Measurements from ENCODE around the gene KRT84. TPM values are rescaled to one million over a fixed set of nuclear protein-coding genes. Genes with fewer than 3 reads are reported as not detected.

Gene KRT84
- total RNA-seq, 1 donor from 2014 or later = not detected

- DNase-seq (no peak), ATAC-seq (ENCODE audit: poor library complexity) (no peak)
- intact Hi-C loops (cut with DNase I) = loop anchor here (10.0 kb wide), 1 partner anchor 147 kb away; no protein-coding TSS in a partner anchor
Observed at GRCh38 chr12:52367876-52368275, 17.6 kb downstream of the KRT84 start.

- intact Hi-C loops (cut with DNase I) = loop anchor here (10.0 kb wide), 1 partner anchor 148 kb away; no protein-coding TSS in a partner anchor
- DNase-seq (no peak), ATAC-seq (ENCODE audit: poor library complexity) (no peak)
Observed at GRCh38 chr12:52366738-52367485, 18.5 kb downstream of the KRT84 start, which contains the start of gene KRT85. TSS of gene KRT85 (minus strand) at chr12:52367481. CDS start at chr12:52367405, 76 bp downstream.

GRCh38 chr12:52364901-52365489 lies 20.5 kb downstream of the KRT84 start:
- ATAC-seq (ENCODE audit: poor library complexity) (no peak), DNase-seq (no peak)
- intact Hi-C loops (cut with DNase I) = loop anchor here (10.0 kb wide), 1 partner anchor 150 kb away; no protein-coding TSS in a partner anchor

GRCh38 chr12:52364061-52364460 lies 21.4 kb downstream of the KRT84 start:
- intact Hi-C loops (cut with DNase I) = loop anchor here (10.0 kb wide), 1 partner anchor 151 kb away; no protein-coding TSS in a partner anchor
- no peak for DNase-seq
- no peak for ATAC-seq (ENCODE audit: poor library complexity)

- DNase-seq (no peak), ATAC-seq (ENCODE audit: poor library complexity) (no peak)
- intact Hi-C loops (cut with DNase I) = loop anchor here (10.0 kb wide), 1 partner anchor 152 kb away; no protein-coding TSS in a partner anchor
Observed at GRCh38 chr12:52363111-52363679, 22.3 kb downstream of the KRT84 start.

GRCh38 chr12:52362118-52362726 lies 23.2 kb downstream of the KRT84 start:
- ATAC-seq (ENCODE audit: poor library complexity) (no peak), DNase-seq (no peak)
- intact Hi-C loops (cut with DNase I) = loop anchor here (10.0 kb wide), 1 partner anchor 153 kb away; no protein-coding TSS in a partner anchor

- intact Hi-C loops (cut with DNase I) = loop anchor here (10.0 kb wide), 1 partner anchor 153 kb away; no protein-coding TSS in a partner anchor
- DNase-seq (no peak), ATAC-seq (ENCODE audit: poor library complexity) (no peak)
Observed at GRCh38 chr12:52361553-52361952, 23.9 kb downstream of the KRT84 start.

GRCh38 chr12:52360663-52361271 lies 24.7 kb downstream of the KRT84 start:
- ATAC-seq (ENCODE audit: poor library complexity) = no peak
- DNase-seq = no peak
- intact Hi-C loops (cut with DNase I) = loop anchor here (10.0 kb wide), 1 partner anchor 154 kb away; no protein-coding TSS in a partner anchor

GRCh38 chr12:52360106-52360662 lies 25.3 kb downstream of the KRT84 start:
- intact Hi-C loops (cut with DNase I) = loop anchor here (10.0 kb wide), 1 partner anchor 155 kb away; no protein-coding TSS in a partner anchor

GRCh38 chr12:52359621-52360061 lies 25.8 kb downstream of the KRT84 start:
- intact Hi-C loops (cut with DNase I) = loop anchor here (10.0 kb wide), 1 partner anchor 155 kb away; no protein-coding TSS in a partner anchor
- DNase-seq (no peak), ATAC-seq (ENCODE audit: poor library complexity) (no peak)

More at GRCh38 chr12:52360106-52360662, 25.3 kb downstream of the KRT84 start:
- ATAC-seq (ENCODE audit: poor library complexity) (no peak), DNase-seq (no peak)

GRCh38 chr12:52358575-52359350 lies 26.7 kb downstream of the KRT84 start:
- ATAC-seq (ENCODE audit: poor library complexity) (no peak), DNase-seq (no peak)
- intact Hi-C loops (cut with DNase I) = no loop called here

- DNase-seq (no peak), ATAC-seq (ENCODE audit: poor library complexity) (no peak)
- intact Hi-C loops (cut with DNase I) = no loop called here
Observed at GRCh38 chr12:52356762-52357580, 28.5 kb downstream of the KRT84 start.

- DNase-seq (no peak), ATAC-seq (ENCODE audit: poor library complexity) (no peak)
- intact Hi-C loops (cut with DNase I) = no loop called here
Observed at GRCh38 chr12:52356031-52356761, 29.3 kb downstream of the KRT84 start.

GRCh38 chr12:52355176-52355575 lies 30.3 kb downstream of the KRT84 start:
- intact Hi-C loops (cut with DNase I) = no loop called here
- ATAC-seq (ENCODE audit: poor library complexity) (no peak), DNase-seq (no peak)

- intact Hi-C loops (cut with DNase I) = no loop called here
- DNase-seq (no peak), ATAC-seq (ENCODE audit: poor library complexity) (no peak)
Observed at GRCh38 chr12:52354200-52354599, 31.3 kb downstream of the KRT84 start.

- DNase-seq (no peak), ATAC-seq (ENCODE audit: poor library complexity) (no peak)
- intact Hi-C loops (cut with DNase I) = no loop called here
Observed at GRCh38 chr12:52353766-52354165, 31.7 kb downstream of the KRT84 start.
